ENCODE data around the gene HAPLN2.

HAPLN2 gene

GRCh38 chr1:156643049-156643777 lies 24.0 kb downstream of the HAPLN2 start:
- H3K36me3 ChIP-seq (ENCODE audit: low read depth), result no peaks in the 10 kb centered on the region
- H3K27me3 ChIP-seq (ENCODE audit: insufficient read depth, poor library complexity, severe bottlenecking), result peaks cover 88% of the 10 kb centered on the region
- no peak for TF ChIP-seq CTCF (IDR thresholded peaks at IDR 0.05; ENCODE audit: poor library complexity, severe bottlenecking)
- no peak overlapping the region for H3K27ac ChIP-seq (ENCODE audit: poor library complexity, severe bottlenecking)
- ATAC-seq (ENCODE audit: low read depth) (no peak), DNase-seq (ENCODE audit: low spot score) (no peak)
- no peaks in the 10 kb centered on the region for H3K9me3 ChIP-seq (ENCODE audit: severe bottlenecking)
- H3K4me1 ChIP-seq (ENCODE audit: insufficient read depth, poor library complexity, severe bottlenecking), result no peaks in the 10 kb centered on the region
- no peak overlapping the region for H3K4me3 ChIP-seq (ENCODE audit: severe bottlenecking)

- no peaks in the 10 kb centered on the region for H3K36me3 ChIP-seq (ENCODE audit: low read depth)
- no peak overlapping the region for H3K4me3 ChIP-seq (ENCODE audit: severe bottlenecking)
- TF ChIP-seq CTCF (IDR thresholded peaks at IDR 0.05; ENCODE audit: poor library complexity, severe bottlenecking), result no peak
- H3K9me3 ChIP-seq (ENCODE audit: severe bottlenecking), result no peaks in the 10 kb centered on the region
- peaks cover 84% of the 10 kb centered on the region for H3K27me3 ChIP-seq (ENCODE audit: insufficient read depth, poor library complexity, severe bottlenecking)
- no peaks in the 10 kb centered on the region for H3K4me1 ChIP-seq (ENCODE audit: insufficient read depth, poor library complexity, severe bottlenecking)
- no peak overlapping the region for H3K27ac ChIP-seq (ENCODE audit: poor library complexity, severe bottlenecking)
- DNase-seq (ENCODE audit: low spot score) (no peak), ATAC-seq (ENCODE audit: low read depth) (no peak)
Observed at GRCh38 chr1:156643778-156644092, 24.5 kb downstream of the HAPLN2 start.

- Histone ChIP-seq H3K27ac (ENCODE audit: poor library complexity, severe bottlenecking) (no peak overlapping the region), H3K27me3 (ENCODE audit: insufficient read depth, poor library complexity, severe bottlenecking) (peaks cover 83% of the 10 kb centered on the region), H3K4me3 (ENCODE audit: severe bottlenecking) (no peak overlapping the region), H3K4me1 (ENCODE audit: insufficient read depth, poor library complexity, severe bottlenecking) (no peaks in the 10 kb centered on the region), H3K9me3 (ENCODE audit: severe bottlenecking) (no peaks in the 10 kb centered on the region), H3K36me3 (ENCODE audit: low read depth) (no peaks in the 10 kb centered on the region)
- no peak for ATAC-seq (ENCODE audit: low read depth)
- no peak for TF ChIP-seq CTCF (IDR thresholded peaks at IDR 0.05; ENCODE audit: poor library complexity, severe bottlenecking)
- no peak for DNase-seq (ENCODE audit: low spot score)
Observed at GRCh38 chr1:156644146-156644545, 24.9 kb downstream of the HAPLN2 start.

- no peak for ATAC-seq (ENCODE audit: low read depth)
- no peaks in the 10 kb centered on the region for H3K36me3 ChIP-seq (ENCODE audit: low read depth)
- DNase-seq (ENCODE audit: low spot score), result no peak
- no peaks in the 10 kb centered on the region for H3K4me1 ChIP-seq (ENCODE audit: insufficient read depth, poor library complexity, severe bottlenecking)
- H3K9me3 ChIP-seq (ENCODE audit: severe bottlenecking), result no peaks in the 10 kb centered on the region
- no peak for TF ChIP-seq CTCF (IDR thresholded peaks at IDR 0.05; ENCODE audit: poor library complexity, severe bottlenecking)
- no peak overlapping the region for H3K27ac ChIP-seq (ENCODE audit: poor library complexity, severe bottlenecking)
- no peak overlapping the region for H3K4me3 ChIP-seq (ENCODE audit: severe bottlenecking)
- H3K27me3 ChIP-seq (ENCODE audit: insufficient read depth, poor library complexity, severe bottlenecking), result peaks cover 83% of the 10 kb centered on the region
Observed at GRCh38 chr1:156644640-156645039, 25.4 kb downstream of the HAPLN2 start.

- TF ChIP-seq CTCF (IDR thresholded peaks at IDR 0.05; ENCODE audit: poor library complexity, severe bottlenecking), result no peak
- no peaks in the 10 kb centered on the region for H3K9me3 ChIP-seq (ENCODE audit: severe bottlenecking)
- peaks cover 80% of the 10 kb centered on the region for H3K27me3 ChIP-seq (ENCODE audit: insufficient read depth, poor library complexity, severe bottlenecking)
- no peak overlapping the region for H3K4me3 ChIP-seq (ENCODE audit: severe bottlenecking)
- ATAC-seq (ENCODE audit: low read depth) (no peak), DNase-seq (ENCODE audit: low spot score) (no peak)
- no peak overlapping the region for H3K27ac ChIP-seq (ENCODE audit: poor library complexity, severe bottlenecking)
- no peaks in the 10 kb centered on the region for H3K36me3 ChIP-seq (ENCODE audit: low read depth)
- H3K4me1 ChIP-seq (ENCODE audit: insufficient read depth, poor library complexity, severe bottlenecking), result no peaks in the 10 kb centered on the region
Observed at GRCh38 chr1:156645056-156645455, 25.8 kb downstream of the HAPLN2 start.
